Mucosa of descending colon (tissue), 3 donors: ENCODE data around the gene KLF9. TPM values are rescaled to one million over a fixed set of nuclear protein-coding genes. Genes with fewer than 3 reads are reported as not detected.

Source experiments
- ATAC-seq: fragments of 200-7000 bp; cut with Tn5 transposase; one replicate; pipeline ENCODE4 v1.9.1; 2020; ENCODE audit warnings: mild to moderate bottlenecking, moderate library complexity
- DNase-seq, 3 donors: peaks; one replicate each; pipeline ENCODE4 v3.0.0-alpha.2; 2020
- H3K36me3 ChIP-seq: fragments of 200-600 bp; one replicate; pipeline ENCODE4 v1.8.0; 2021; ENCODE audit warnings: low read depth, mild to moderate bottlenecking
- H3K4me1 ChIP-seq: fragments of 200-600 bp; one replicate; pipeline ENCODE4 v1.8.0; 2021; ENCODE audit warnings: low read depth, mild to moderate bottlenecking
- H3K4me3 ChIP-seq: fragments of 200-600 bp; one replicate; pipeline ENCODE4 v1.8.0; 2021; ENCODE audit warnings: mild to moderate bottlenecking
- H3K9me3 ChIP-seq: fragments of 200-600 bp; one replicate; pipeline ENCODE4 v1.8.0; 2021; ENCODE audit warnings: mild to moderate bottlenecking
- intact Hi-C, 2 donors: fragments of 100-400 bp; cut with DNase I in 1 of 2; cut with micrococcal nuclease in 1 of 2; formaldehyde crosslinking; loops; one replicate each; pipeline versions ENCODE4 v1.11.0 to v1.11.1; 2022; cut with DNase I, micrococcal nuclease
- total RNA-seq, 3 donors: library from RNA; stranded (reverse); fragmentation: NEBNext Ultra II Directional in 2 of 3; extraction: Animal tissue kit (Norgen Biotek cat#: 25700) in 2 of 3; gene quantifications; one replicate each; pipeline versions ENCODE4 v1.2.1 to v1.2.4, GENCODE V29; 2021 to 2023
- TF ChIP-seq, protein P1 (sequence below): fragments of 200-600 bp; IDR thresholded peaks from one replicate; pipeline ENCODE4 v1.8.0; 2022; ENCODE audit warnings: antibody characterized with exemption, mild to moderate bottlenecking
- donor health status: DM: no; HTN: no; CAD: no; lungs with moderate emphysema.
- donor health status: DM: no; HTN: no; CAD: no.
- donor health status: DM: no; HTN: yes; CAD: no.

KLF9 gene
- total RNA-seq, 3 donors from 2014 or later: 29.5 to 104 (median 45.4) TPM

DNA sequence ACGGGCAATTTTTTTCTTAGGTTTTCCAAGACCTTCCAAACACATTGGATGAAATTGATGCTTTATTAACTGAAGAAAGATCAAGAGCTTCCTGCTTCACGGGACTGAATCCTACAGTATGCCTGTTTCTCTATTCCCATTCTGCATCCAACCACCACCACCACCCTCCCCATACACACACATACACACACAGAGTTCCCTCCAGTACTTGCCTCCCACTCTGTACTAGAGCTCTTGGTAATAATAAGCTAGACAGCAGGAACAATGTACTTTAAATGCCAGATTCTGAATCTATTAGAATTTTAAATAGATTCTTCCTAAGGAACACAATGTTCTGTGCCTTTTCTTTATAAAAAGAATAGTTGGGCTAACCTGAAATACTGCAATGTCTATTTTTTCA lies 67.4 kb downstream of the KLF9 start:
- H3K4me3 ChIP-seq: no peak overlapping the region
- DNase-seq: no peak
- TF ChIP-seq, protein P1, sequence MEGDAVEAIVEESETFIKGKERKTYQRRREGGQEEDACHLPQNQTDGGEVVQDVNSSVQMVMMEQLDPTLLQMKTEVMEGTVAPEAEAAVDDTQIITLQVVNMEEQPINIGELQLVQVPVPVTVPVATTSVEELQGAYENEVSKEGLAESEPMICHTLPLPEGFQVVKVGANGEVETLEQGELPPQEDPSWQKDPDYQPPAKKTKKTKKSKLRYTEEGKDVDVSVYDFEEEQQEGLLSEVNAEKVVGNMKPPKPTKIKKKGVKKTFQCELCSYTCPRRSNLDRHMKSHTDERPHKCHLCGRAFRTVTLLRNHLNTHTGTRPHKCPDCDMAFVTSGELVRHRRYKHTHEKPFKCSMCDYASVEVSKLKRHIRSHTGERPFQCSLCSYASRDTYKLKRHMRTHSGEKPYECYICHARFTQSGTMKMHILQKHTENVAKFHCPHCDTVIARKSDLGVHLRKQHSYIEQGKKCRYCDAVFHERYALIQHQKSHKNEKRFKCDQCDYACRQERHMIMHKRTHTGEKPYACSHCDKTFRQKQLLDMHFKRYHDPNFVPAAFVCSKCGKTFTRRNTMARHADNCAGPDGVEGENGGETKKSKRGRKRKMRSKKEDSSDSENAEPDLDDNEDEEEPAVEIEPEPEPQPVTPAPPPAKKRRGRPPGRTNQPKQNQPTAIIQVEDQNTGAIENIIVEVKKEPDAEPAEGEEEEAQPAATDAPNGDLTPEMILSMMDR: no peak
- intact Hi-C loops: no loop called here
- no peaks in the 10 kb centered on the region for H3K36me3 ChIP-seq
- ATAC-seq: no peak
- H3K9me3 ChIP-seq: no peaks in the 10 kb centered on the region
- H3K4me1 ChIP-seq: no peaks in the 10 kb centered on the region

DNA sequence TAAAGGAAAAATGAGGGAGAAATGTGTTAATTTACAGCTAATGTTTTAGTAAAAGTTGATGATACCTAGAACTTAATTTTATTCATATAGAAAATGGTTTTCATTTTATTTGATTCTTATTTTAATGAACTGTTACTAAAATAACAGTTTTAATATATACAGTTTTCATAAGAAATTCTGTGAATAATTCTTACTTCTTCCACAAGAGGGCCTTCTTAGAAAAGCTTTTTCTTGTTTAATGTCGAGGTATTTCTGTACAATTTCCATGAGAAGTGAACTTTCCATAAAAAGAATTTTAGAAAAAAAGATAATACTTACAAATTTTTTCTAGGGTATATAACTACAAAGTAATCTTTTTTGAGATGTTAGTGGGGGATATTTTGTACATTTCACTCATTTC lies 73.9 kb downstream of the KLF9 start:
- ATAC-seq: no peak
- Histone ChIP-seq H3K36me3 (no peaks in the 10 kb centered on the region), H3K9me3 (no peaks in the 10 kb centered on the region), H3K4me1 (no peaks in the 10 kb centered on the region), H3K4me3 (no peak overlapping the region)
- TF ChIP-seq, protein P1: no peak
- intact Hi-C loops: no loop called here
- no peak for DNase-seq

Other genes starting within 250 kb of the KLF9 start
- gene SMC5, start 155.7 kb downstream of the KLF9 start, total RNA-seq: 10 to 100 TPM; 23.7 to 32.1 (median 31.7) TPM